GM21786 (cell line): ENCODE data around the gene MRPL2.

Source experiments
- ATAC-seq: cut with Tn5 transposase; IDR thresholded peaks from one replicate; pipeline ENCODE4 v1.9.1; 2021; ENCODE audit not compliant: unreplicated experiment

Gene MRPL2

GRCh38 chr6:43021270-43022047 is 37.8 kb downstream of the MRPL2 start, which contains the start of gene RRP36:
Gene RRP36, plus strand, starts transcription at chr6:43021623. Its CDS starts 32 bp downstream, at chr6:43021655.
- peak; percentile 79 for ATAC-seq

GRCh38 chr6:43020847-43021246 is 38.4 kb downstream of the MRPL2 start:
- ATAC-seq: no peak

- ATAC-seq: no peak
These were observed 39.1 kb downstream of the MRPL2 start for GRCh38 chr6:43020052-43020705.

DNA sequence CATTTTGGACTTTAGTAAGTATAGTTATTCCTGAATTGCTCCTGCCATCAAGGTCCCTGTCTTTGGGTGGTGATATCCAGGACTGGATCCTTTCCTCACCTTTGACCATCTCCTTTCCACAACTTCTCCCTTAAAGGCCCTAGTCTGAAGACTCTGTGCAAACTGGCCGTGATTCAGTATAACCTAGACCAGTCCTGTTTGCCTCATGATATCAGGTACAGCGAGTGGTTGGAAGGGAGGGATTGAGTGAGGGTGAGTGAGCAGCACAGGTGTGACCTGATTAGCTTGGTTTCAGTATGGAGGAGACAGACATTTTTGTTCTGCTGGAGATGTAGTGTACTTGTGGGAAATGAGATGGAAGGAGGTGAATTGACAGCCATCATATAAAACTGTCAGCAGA is 40.1 kb downstream of the MRPL2 start:
- no peak for ATAC-seq

- no peak for ATAC-seq
These were observed 42.3 kb downstream of the MRPL2 start for GRCh38 chr6:43016943-43017334.

- no peak for ATAC-seq
These were observed 42.9 kb downstream of the MRPL2 start for GRCh38 chr6:43016176-43016942.

- no peak for ATAC-seq
These were observed 44.8 kb downstream of the MRPL2 start for GRCh38 chr6:43014434-43014909.

DNA sequence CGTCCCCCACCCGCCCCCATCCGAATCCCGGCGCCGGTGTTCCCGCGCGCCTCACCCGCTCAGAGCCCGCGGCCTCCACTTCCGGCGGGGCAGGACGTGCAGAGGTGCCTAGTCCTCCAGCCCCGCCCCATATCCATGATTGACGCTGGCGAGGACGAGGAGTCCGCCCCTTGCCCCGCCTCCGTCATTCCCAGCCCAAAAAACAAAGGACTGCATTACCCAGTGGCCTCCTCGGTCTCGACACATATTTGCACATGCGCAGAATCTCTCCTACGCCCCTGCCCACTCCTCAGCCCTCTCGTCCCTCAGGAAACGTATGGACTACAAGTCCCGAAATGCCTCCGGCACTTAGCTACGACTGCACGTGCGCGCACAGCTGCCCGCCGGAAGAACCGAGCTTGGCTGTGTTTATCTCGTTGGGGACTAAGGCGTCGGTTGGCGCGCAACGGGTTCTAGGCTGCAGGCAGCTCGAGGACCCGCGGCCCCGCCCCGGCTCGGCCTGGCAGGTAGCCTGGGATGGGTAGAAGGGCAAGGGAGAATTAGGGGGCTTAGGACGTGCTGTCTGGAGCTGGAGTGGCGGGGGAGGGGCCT is 45.3 kb downstream of the MRPL2 start, which contains the start of the genes KLHDC3 and MEA1:
Gene KLHDC3 (plus strand): TSS at position 407 of the 591 bp plus-strand sequence. CDS start 2,944 bp downstream, outside the sequence.
Gene MEA1 (minus strand): TSS at position 104 of the 591 bp plus-strand sequence. CDS start 133 bp downstream, outside the sequence.
- ATAC-seq: peak; percentile 95

GRCh38 chr6:43013097-43013842 is 46.0 kb downstream of the MRPL2 start:
- peak; percentile 5 for ATAC-seq

DNA sequence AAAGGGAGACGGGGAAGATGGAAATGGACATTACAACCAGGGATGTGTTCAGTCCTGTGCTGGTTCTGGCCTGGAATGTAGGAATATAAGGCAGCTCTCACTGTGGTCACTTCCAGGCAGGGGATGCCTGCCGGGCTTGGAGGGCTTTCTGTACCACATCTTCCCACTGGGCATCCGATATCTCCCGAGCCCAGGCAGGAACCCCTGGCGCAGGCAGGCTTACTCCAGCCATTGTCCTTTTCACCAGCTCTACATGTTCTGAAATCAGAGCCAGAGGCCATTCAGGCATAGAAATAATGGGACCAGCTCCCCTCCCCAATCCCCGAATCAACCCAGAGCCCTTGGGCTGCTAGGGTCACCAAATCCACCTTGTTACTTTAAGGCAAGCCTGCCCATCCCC is 46.9 kb downstream of the MRPL2 start:
- ATAC-seq: no peak

DNA sequence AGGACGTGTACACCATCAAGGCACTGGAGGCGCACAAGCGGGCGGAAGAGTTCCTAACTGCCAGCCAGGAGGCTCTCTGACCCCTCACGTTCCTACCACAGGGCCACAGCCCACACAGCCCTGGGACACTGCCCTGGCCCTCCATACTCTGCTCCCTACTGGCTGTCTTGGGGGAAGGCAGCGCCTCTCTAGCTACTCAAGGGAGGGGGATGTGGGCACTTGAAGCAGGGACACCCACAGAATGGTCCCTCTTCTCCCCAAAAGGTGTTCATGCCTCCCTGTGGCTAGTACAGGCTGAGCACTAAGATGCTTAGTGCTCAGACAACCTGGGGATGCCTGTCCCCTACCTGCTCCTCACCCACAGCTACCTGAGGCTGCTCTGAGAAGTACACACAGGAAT is 48.0 kb downstream of the MRPL2 start:
- no peak for ATAC-seq

DNA sequence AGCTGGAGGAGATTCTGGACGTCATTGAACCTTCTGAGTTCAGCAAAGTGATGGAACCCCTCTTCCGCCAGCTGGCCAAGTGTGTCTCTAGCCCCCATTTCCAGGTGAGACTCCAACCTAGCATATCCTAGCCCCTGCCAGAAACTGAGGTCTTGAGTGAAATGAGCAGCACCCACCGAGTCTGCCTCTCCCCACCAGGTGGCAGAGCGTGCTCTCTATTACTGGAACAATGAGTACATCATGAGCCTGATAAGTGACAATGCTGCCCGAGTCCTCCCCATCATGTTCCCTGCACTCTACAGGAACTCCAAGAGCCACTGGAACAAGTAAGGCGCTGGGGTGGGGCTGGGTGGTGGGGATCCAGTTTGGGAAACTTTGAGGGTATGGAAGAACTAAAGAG is 50.1 kb downstream of the MRPL2 start:
- ATAC-seq: no peak

DNA sequence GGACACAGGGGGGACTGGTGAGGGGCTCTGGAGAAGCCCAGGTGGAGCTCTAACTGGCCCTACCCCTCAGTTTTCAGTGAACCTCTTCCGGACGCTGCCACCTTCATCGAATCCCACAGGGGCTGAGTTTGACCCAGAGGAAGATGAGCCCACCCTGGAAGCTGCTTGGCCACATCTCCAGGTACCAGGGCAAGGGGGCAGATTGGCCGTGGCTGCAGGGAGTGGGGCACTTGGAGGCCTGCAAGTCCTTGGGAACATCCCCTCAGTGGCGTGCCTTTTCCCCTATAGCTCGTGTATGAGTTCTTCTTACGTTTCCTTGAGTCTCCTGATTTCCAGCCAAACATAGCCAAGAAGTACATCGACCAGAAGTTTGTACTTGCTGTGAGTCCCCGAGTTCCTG is 52.1 kb downstream of the MRPL2 start:
- no peak for ATAC-seq

GRCh38 chr6:43006251-43006650 is 53.0 kb downstream of the MRPL2 start:
- no peak for ATAC-seq

DNA sequence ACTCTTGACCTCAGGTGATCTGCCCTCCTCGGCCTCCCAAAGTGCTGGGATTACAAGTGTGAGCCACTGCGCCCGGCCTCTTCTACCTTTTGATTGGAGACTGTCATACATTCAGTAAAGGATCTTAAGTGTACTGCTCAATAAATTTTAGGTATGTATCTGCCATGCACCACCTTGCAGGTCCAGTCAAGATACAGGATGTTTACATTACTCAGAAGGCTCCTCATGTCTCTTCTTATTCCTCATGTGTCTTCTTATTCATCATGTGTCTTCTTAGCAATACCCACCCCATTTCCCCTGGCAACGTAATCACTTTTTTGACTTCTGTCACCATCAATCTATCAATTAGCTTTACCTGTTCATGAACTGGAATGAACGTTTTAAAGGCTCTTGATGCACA is 53.4 kb downstream of the MRPL2 start:
- ATAC-seq: no peak
